Activated CD4-positive, alpha-beta T cell treated with anti-CD3 and anti-CD28 coated beads, Interleukin-2, amount 10 ng/mL, durations not matched to agents 7 days and 5 days (primary cell): ENCODE measurements around the gene HPS1. TPM values are rescaled to one million over a fixed set of nuclear protein-coding genes. Genes with fewer than 3 reads are reported as not detected.

Source experiments
- CTCF ChIA-PET: fragments of 350-600 bp; sonication (Branson Sonifier 250); formaldehyde crosslinking; loops from one replicate; lab custom pipeline; 2021; ENCODE audit warnings: antibody characterized with exemption; lab: Charles Lee
- POLR2A ChIA-PET: fragments of 350-600 bp; sonication (Branson Sonifier 250); formaldehyde crosslinking; loops from one replicate; lab custom pipeline; 2021; ENCODE audit warnings: antibody characterized with exemption; lab: Charles Lee
- DNase-seq: peaks from one replicate; pipeline ENCODE4 v3.0.0-alpha.2; 2020
- H3K27ac Mint-ChIP-seq: one replicate; pipeline ENCODE4 v1.8.0; 2021; ENCODE audit warnings: mild to moderate bottlenecking, moderate library complexity, mixed read lengths
- H3K27me3 Mint-ChIP-seq: one replicate; pipeline ENCODE4 v1.8.0; 2021; ENCODE audit warnings: mixed read lengths
- H3K36me3 Mint-ChIP-seq: one replicate; pipeline ENCODE4 v1.8.0; 2021; ENCODE audit warnings: low read depth, mixed read lengths
- H3K4me1 Mint-ChIP-seq: one replicate; pipeline ENCODE4 v1.8.0; 2021; ENCODE audit warnings: mixed read lengths
- H3K4me3 Mint-ChIP-seq: one replicate; pipeline ENCODE4 v1.8.0; 2021; ENCODE audit warnings: mild to moderate bottlenecking, moderate library complexity, mixed read lengths
- H3K9me3 Mint-ChIP-seq: one replicate; pipeline ENCODE4 v1.8.0; 2021; ENCODE audit warnings: mixed read lengths
- total RNA-seq, 2 experiments: library from RNA; stranded (reverse); gene quantifications; one replicate each; pipeline ENCODE4 v1.2.3, GENCODE V29; 2021

The HPS1 gene
- total RNA-seq, 2 experiments from 2014 or later, result 95.5 to 102 TPM

DNA sequence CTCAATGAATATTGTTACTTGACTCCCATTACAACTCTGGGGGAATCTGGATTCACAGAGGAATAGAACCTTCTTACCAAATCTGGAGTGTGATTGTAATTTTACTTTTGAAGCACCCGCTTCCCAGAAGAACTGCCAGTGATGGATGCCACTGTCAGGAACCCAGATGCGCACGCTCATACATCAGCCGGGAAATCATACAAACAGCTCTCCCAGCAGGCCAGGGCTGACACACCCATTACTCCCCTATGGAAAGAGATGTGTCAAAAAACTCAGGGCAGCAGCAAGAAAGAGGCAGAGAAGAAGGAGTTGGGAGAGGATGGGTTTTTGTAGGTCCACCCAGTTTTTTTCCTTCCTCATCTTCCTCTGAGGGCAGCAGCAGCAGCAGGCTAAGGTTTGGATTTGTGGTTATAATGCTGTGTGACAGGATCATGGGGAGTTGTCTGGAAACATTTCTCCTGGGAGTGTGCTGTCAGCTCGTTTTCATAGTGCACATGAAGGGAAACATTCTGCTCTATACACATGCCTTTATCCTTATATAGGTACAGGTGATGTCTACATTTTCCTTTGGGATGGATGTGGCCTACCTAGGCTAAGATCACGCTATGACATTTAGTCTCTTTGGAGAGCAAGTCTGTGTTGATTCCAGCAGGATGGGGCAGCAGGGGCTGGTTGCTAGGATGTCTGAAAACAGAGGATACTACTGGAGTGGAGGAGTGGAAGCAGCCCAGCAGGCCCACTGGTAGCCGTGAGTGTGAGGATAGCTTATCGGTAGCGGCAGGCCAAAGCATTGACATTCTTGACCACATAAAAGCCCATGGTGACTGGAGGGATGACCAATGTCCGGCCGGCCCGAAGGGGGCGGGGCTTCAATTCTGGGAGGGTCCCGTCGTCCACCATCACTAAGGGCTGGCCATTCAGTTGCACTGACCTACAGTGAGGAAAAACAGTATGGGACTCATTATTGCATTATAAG is 12.4 kb upstream of the HPS1 start:
- H3K9me3 Mint-ChIP-seq, result no peaks in the 10 kb centered on the region
- peaks cover 9% of the 10 kb centered on the region for H3K27me3 Mint-ChIP-seq
- ChIA-PET POLR2A (no interaction called here), CTCF (interaction anchor here (1.5 kb wide), 1 partner anchor 8 kb away, joined by 3 read pairs; no protein-coding TSS in a partner anchor)
- no peaks in the 10 kb centered on the region for H3K4me1 Mint-ChIP-seq
- H3K36me3 Mint-ChIP-seq, result no peaks in the 10 kb centered on the region
- H3K4me3 Mint-ChIP-seq, result no peak overlapping the region
- no peak for DNase-seq
- no peak overlapping the region for H3K27ac Mint-ChIP-seq

DNA sequence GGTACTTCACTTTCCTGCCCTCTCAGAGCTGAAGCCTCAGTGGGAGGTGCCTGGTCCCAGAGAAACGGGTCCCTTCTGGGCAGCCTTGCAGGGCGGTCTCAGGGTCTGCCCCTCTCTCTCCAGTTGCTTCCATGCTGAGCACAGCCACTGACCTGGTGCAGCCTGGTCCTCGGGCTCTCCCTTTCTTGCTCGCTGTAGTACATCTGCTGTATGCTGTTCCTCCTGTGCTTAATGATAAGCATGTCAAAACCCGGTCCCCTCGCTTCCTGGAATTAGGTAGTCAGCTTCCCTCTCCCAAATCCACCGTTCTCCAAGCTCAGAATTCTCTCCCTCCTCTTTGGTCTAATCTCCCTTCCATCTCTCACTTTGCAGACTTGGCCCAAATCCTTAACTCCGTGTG is 11.0 kb upstream of the HPS1 start:
- peaks cover 9% of the 10 kb centered on the region for H3K27me3 Mint-ChIP-seq
- ChIA-PET POLR2A (no interaction called here), CTCF (interaction anchor here (1.5 kb wide), 1 partner anchor 9 kb away, joined by 3 read pairs; no protein-coding TSS in a partner anchor)
- H3K4me3 Mint-ChIP-seq, result no peak overlapping the region
- no peaks in the 10 kb centered on the region for H3K4me1 Mint-ChIP-seq
- no peaks in the 10 kb centered on the region for H3K9me3 Mint-ChIP-seq
- DNase-seq, result no peak
- no peak overlapping the region for H3K27ac Mint-ChIP-seq
- no peaks in the 10 kb centered on the region for H3K36me3 Mint-ChIP-seq

DNA sequence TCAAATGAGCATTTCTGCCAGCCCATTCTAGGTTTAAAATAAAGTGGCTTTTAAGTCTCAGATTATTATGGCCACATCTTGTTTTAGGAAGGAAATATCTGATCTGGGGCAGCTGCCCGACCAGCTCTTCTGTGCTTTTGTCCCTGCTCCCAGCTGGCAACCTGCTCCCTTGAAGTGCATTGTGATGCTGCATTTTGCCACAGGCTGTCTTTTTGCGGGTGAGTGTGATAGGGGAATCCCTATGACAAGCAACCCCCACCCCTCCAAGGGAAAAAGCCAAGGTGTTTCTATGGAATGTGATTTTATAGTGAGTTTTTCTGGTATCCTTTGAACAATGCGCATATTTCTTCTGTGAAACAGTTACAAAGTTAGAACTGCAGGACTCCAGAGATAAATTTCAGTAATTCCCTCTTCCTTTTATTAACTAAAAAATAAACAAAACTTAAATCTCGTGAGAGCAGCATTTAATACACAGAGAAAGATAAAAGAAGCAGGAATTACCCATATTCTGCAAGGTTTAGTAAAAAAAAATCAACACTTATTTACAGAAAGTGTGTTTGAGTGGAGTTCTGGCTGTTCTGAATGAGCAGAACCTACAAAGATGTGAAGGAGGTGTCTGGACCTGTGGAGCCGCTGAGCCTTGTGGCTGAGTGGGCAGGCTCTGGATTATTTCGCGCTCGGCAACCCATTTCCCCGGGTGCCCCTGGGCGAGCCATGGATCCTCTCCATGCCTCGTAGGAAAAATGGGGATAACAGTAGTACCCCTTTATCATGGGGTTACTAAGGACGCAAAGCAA is 10.1 kb upstream of the HPS1 start:
- H3K27me3 Mint-ChIP-seq, result peaks cover 14% of the 10 kb centered on the region
- no peaks in the 10 kb centered on the region for H3K9me3 Mint-ChIP-seq
- H3K36me3 Mint-ChIP-seq, result no peaks in the 10 kb centered on the region
- ChIA-PET CTCF (interaction anchor here (0.8 kb wide), 1 partner anchor 10 kb away, joined by 3 read pairs; no protein-coding TSS in a partner anchor), POLR2A (no interaction called here)
- H3K4me1 Mint-ChIP-seq, result no peaks in the 10 kb centered on the region
- DNase-seq, result no peak
- H3K27ac Mint-ChIP-seq, result no peak overlapping the region
- H3K4me3 Mint-ChIP-seq, result no peak overlapping the region

DNA sequence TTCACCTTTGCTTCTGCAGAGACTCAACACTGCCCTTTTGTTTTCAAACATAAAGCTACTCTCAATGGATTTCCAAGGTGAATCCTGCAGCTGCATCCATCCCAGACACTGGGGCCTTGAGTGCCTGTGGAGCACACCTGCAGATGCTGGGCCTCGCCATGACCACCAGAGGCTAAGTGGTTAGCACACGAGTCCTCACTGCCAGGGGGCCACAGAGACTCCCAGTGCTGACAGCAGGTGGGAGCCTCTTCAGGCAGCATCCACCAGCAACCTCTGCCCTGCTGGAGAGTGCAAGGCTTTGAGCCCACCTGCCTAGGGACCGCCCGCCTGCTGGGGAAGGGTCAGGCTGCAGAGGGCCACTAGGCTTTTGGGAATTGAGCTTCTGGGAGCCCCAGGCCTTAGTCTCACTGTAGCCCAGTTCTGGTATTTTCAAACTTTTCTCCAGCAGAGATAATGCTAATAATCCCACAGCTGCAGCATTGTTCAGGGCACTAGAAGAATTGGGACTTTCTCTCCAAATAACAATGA is 9.4 kb upstream of the HPS1 start:
- no peak for DNase-seq
- Mint-ChIP-seq H3K27me3 (peaks cover 16% of the 10 kb centered on the region), H3K9me3 (no peaks in the 10 kb centered on the region), H3K4me3 (no peak overlapping the region), H3K36me3 (no peaks in the 10 kb centered on the region), H3K4me1 (no peaks in the 10 kb centered on the region), H3K27ac (no peak overlapping the region)
- CTCF ChIA-PET, result interaction anchor here (0.8 kb wide), 1 partner anchor 11 kb away, joined by 3 read pairs; no protein-coding TSS in a partner anchor
- POLR2A ChIA-PET, result no interaction called here

DNA sequence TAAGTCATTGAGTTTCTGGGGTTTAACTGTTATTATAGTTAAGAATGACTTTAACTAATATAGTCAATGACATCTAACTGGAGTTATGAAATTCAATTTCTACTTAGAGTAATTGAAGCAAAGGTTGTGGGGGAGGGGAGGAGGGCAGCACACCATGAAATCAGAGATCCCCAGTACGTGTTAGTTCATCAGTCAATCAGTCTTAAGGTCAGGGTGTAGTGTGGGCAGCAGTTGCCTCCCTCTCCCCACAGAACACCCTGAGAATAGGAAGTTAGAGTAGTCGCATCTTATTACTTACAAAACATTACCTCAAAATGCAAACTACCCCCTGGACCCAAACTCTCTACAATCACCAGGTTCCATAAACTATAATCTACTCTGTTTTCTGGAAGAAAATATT is 7.0 kb upstream of the HPS1 start:
- DNase-seq, result no peak
- H3K4me3 Mint-ChIP-seq, result no peak overlapping the region
- no peaks in the 10 kb centered on the region for H3K9me3 Mint-ChIP-seq
- ChIA-PET POLR2A (no interaction called here), CTCF (no interaction called here)
- no peak overlapping the region for H3K27ac Mint-ChIP-seq
- H3K36me3 Mint-ChIP-seq, result no peaks in the 10 kb centered on the region
- H3K4me1 Mint-ChIP-seq, result no peaks in the 10 kb centered on the region
- peaks cover 28% of the 10 kb centered on the region for H3K27me3 Mint-ChIP-seq

- Mint-ChIP-seq H3K9me3 (no peaks in the 10 kb centered on the region), H3K36me3 (no peaks in the 10 kb centered on the region), H3K27ac (no peak overlapping the region), H3K4me3 (no peak overlapping the region), H3K4me1 (peaks cover 12% of the 10 kb centered on the region), H3K27me3 (peaks cover 21% of the 10 kb centered on the region)
- no peak for DNase-seq
- ChIA-PET CTCF (no interaction called here), POLR2A (interaction anchor here (0.6 kb wide), 1 partner anchor 66 kb away, joined by 3 read pairs; no protein-coding TSS in a partner anchor)
Observed at GRCh38 chr10:98450618-98451017, 3.9 kb upstream of the HPS1 start.

DNA sequence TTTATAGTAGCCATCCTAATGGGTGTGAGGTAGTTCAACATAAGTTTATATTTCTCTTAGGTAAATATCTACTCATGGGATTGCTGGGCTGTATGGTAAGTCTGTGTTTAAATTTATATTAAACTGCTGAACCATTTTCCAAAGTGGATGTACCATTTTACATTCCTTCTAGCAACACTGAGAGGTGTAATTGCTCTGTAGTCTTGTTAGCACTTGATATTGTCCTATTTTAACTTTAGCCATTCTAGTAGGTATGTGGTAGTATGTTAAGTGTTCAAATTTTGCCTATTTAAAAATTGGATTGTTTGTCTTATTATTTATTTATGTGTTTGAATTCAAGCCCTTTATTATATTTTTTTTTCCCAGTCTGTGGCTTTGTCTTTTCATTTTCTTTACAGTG is 2.6 kb upstream of the HPS1 start:
- Mint-ChIP-seq H3K4me3 (no peak overlapping the region), H3K9me3 (no peaks in the 10 kb centered on the region), H3K27ac (no peak overlapping the region), H3K36me3 (peaks cover 7% of the 10 kb centered on the region), H3K27me3 (peaks cover 21% of the 10 kb centered on the region), H3K4me1 (peaks cover 24% of the 10 kb centered on the region)
- ChIA-PET POLR2A (no interaction called here), CTCF (no interaction called here)
- DNase-seq, result no peak

- Mint-ChIP-seq H3K9me3 (no peaks in the 10 kb centered on the region), H3K4me1 (peaks cover 44% of the 10 kb centered on the region), H3K27ac (peak overlapping the region; percentile 94), H3K36me3 (peaks cover 31% of the 10 kb centered on the region), H3K27me3 (peaks cover 13% of the 10 kb centered on the region), H3K4me3 (peak overlapping the region; percentile 94)
- ChIA-PET CTCF (interaction anchor here (1.0 to 3.1 kb wide), 2 partner anchors 21 to 23 kb away, joined by 5 to 10 read pairs; no protein-coding TSS in a partner anchor), POLR2A (no interaction called here)
- DNase-seq, result peak; percentile 27
Observed at GRCh38 chr10:98446151-98446660, 529 bp downstream of the HPS1 start.

GRCh38 chr10:98445200-98445812 is 1.4 kb downstream of the HPS1 start:
- CTCF ChIA-PET, result interaction anchor here (1.0 to 3.1 kb wide), 2 partner anchors 22 to 23 kb away, joined by 5 to 10 read pairs; no protein-coding TSS in a partner anchor
- peak overlapping the region; percentile 94 for H3K4me3 Mint-ChIP-seq
- DNase-seq, result no peak
- H3K36me3 Mint-ChIP-seq, result peaks cover 36% of the 10 kb centered on the region
- H3K27me3 Mint-ChIP-seq, result peaks cover 8% of the 10 kb centered on the region
- POLR2A ChIA-PET, result no interaction called here
- no peaks in the 10 kb centered on the region for H3K9me3 Mint-ChIP-seq
- peak overlapping the region; percentile 94 for H3K27ac Mint-ChIP-seq
- H3K4me1 Mint-ChIP-seq, result peaks cover 48% of the 10 kb centered on the region

- Mint-ChIP-seq H3K27ac (peak overlapping the region; percentile 41), H3K27me3 (peaks cover 2% of the 10 kb centered on the region), H3K9me3 (no peaks in the 10 kb centered on the region), H3K4me3 (peak overlapping the region; percentile 94), H3K36me3 (peaks cover 42% of the 10 kb centered on the region), H3K4me1 (peaks cover 48% of the 10 kb centered on the region)
- ChIA-PET CTCF (interaction anchor here (3.1 kb wide), 1 partner anchor 22 kb away, joined by 10 read pairs; no protein-coding TSS in a partner anchor), POLR2A (no interaction called here)
- DNase-seq, result no peak
Observed at GRCh38 chr10:98444314-98445006, 2.3 kb downstream of the HPS1 start.

GRCh38 chr10:98438715-98439114 is 8.0 kb downstream of the HPS1 start:
- ChIA-PET POLR2A (no interaction called here), CTCF (no interaction called here)
- Mint-ChIP-seq H3K9me3 (no peaks in the 10 kb centered on the region), H3K4me3 (no peak overlapping the region), H3K27ac (no peak overlapping the region), H3K36me3 (peaks cover 73% of the 10 kb centered on the region), H3K4me1 (peaks cover 19% of the 10 kb centered on the region), H3K27me3 (no peaks in the 10 kb centered on the region)
- no peak for DNase-seq
